ENCODE measurements around the gene VWC2L.

- TF ChIP-seq, protein P1, sequence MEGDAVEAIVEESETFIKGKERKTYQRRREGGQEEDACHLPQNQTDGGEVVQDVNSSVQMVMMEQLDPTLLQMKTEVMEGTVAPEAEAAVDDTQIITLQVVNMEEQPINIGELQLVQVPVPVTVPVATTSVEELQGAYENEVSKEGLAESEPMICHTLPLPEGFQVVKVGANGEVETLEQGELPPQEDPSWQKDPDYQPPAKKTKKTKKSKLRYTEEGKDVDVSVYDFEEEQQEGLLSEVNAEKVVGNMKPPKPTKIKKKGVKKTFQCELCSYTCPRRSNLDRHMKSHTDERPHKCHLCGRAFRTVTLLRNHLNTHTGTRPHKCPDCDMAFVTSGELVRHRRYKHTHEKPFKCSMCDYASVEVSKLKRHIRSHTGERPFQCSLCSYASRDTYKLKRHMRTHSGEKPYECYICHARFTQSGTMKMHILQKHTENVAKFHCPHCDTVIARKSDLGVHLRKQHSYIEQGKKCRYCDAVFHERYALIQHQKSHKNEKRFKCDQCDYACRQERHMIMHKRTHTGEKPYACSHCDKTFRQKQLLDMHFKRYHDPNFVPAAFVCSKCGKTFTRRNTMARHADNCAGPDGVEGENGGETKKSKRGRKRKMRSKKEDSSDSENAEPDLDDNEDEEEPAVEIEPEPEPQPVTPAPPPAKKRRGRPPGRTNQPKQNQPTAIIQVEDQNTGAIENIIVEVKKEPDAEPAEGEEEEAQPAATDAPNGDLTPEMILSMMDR (conservative IDR thresholded peaks at IDR 0.05; ENCODE audit: low read depth, low read length): no peak
- no peak for TF ChIP-seq EZH2 (IDR thresholded peaks at IDR 0.05; ENCODE audit: borderline replicate concordance, low read depth, low read length, poor library complexity, severe bottlenecking)
Measured at GRCh38 chr2:214547931-214548330, 137.1 kb downstream of the VWC2L start.
